M059J (cell line): ENCODE data around the gene GLG1. TPM values are rescaled to one million over a fixed set of nuclear protein-coding genes. Genes with fewer than 3 reads are reported as not detected.
"Not testable (repeated sequence)": the region's sequence is repeated elsewhere in the genome, so short reads cannot be mapped to it uniquely, and the experiment has no call there.

ENCODE experiments used
- DNase-seq: peaks from one replicate; pipeline ENCODE4 v3.0.0-alpha.2; 2012; ENCODE audit warnings: low read depth
- total RNA-seq: library from RNA; depleted of rRNA; stranded (reverse); fragments of >200 nt; shearing (Covaris generic); gene quantifications from 2 replicates; pipeline ENCODE4 v1.2.3, GENCODE V29; 2014; rRNA removed

Gene GLG1
- total RNA-seq, 1 experiment from 2014 or later: 113 TPM

- DNase-seq: not testable (repeated sequence)
These were observed 196.6 kb downstream of the GLG1 start for GRCh38 chr16:74410057-74410957.

GRCh38 chr16:74409185-74409981, 197.5 kb downstream of the GLG1 start:
- not testable (repeated sequence) for DNase-seq

GRCh38 chr16:74407362-74407705, 199.6 kb downstream of the GLG1 start:
- DNase-seq: not testable (repeated sequence)

GRCh38 chr16:74406600-74407361, 200.1 kb downstream of the GLG1 start:
- not testable (repeated sequence) for DNase-seq

- not testable (repeated sequence) for DNase-seq
These were observed 202.6 kb downstream of the GLG1 start for GRCh38 chr16:74404148-74404933.

- not testable (repeated sequence) for DNase-seq
These were observed 206.7 kb downstream of the GLG1 start for GRCh38 chr16:74400238-74400637.

- DNase-seq: not testable (repeated sequence)
These were observed 208.6 kb downstream of the GLG1 start for GRCh38 chr16:74398212-74398895.

Other genes starting within 250 kb of the GLG1 start
- gene NPIPB15, start 230.8 kb downstream of the GLG1 start, total RNA-seq: 0.22 TPM in 1 of 2 replicates, not detected in the other
- 0.44 TPM in 1 of 2 replicates, not detected in the other for gene CLEC18B, start 185.6 kb downstream of the GLG1 start, total RNA-seq
- gene RFWD3, start 59.8 kb upstream of the GLG1 start, total RNA-seq: 63.2 and 68.9 TPM in 2 replicates
- gene MLKL, start 93.7 kb upstream of the GLG1 start, total RNA-seq: 14.4 and 25.1 TPM in 2 replicates
- not detected in 2 replicates for gene FA2H, start 167.7 kb upstream of the GLG1 start, total RNA-seq